ENCODE data around the gene EIF3I. TPM values are rescaled to one million over a fixed set of nuclear protein-coding genes. Genes with fewer than 3 reads are reported as not detected.

The EIF3I gene
- total RNA-seq, 2 donors from 2014 or later: 142 to 264 TPM

GRCh38 chr1:32239790-32240139 lies 17.6 kb downstream of the EIF3I start:
- intact Hi-C loops (cut with DNase I): loop anchor here (10.0 kb wide), 1 partner anchor 95 kb away; the partner anchor contains the start of gene MARCKSL1
- H3K4me1 ChIP-seq: no peaks in the 10 kb centered on the region
- H3K36me3 ChIP-seq: no peaks in the 10 kb centered on the region

GRCh38 chr1:32240140-32240951 lies 18.1 kb downstream of the EIF3I start:
- Histone ChIP-seq H3K36me3 (no peaks in the 10 kb centered on the region), H3K27me3 (no peaks in the 10 kb centered on the region), H3K27ac (peak overlapping the region; percentile 84), H3K9me3 (no peaks in the 10 kb centered on the region), H3K4me3 (peak overlapping the region; percentile 55), H3K9ac (ENCODE audit: low read depth in 2 of 2, low read length in 2 of 2) (peak overlapping the region; percentile 61 to 94), H3K4me1 (no peaks in the 10 kb centered on the region)
- no peak for TF ChIP-seq CTCF (IDR thresholded peaks at IDR 0.05)
- intact Hi-C loops (cut with DNase I): loop anchor here (10.0 kb wide), 1 partner anchor 94 kb away; the partner anchor contains the start of gene MARCKSL1
- DNase-seq: peak; percentile 91

More at GRCh38 chr1:32239790-32240139, 17.6 kb downstream of the EIF3I start:
- Histone ChIP-seq H3K27me3 (no peaks in the 10 kb centered on the region), H3K27ac (peak overlapping the region; percentile 84), H3K4me3 (peak overlapping the region; percentile 55), H3K9ac (ENCODE audit: low read depth in 2 of 2, low read length in 2 of 2) (peak overlapping the region; percentile 47 to 94), H3K9me3 (no peaks in the 10 kb centered on the region)
- TF ChIP-seq CTCF (IDR thresholded peaks at IDR 0.05): no peak
- peak; percentile 26 for DNase-seq

GRCh38 chr1:32241001-32241763 lies 19.0 kb downstream of the EIF3I start:
- H3K36me3 ChIP-seq: no peaks in the 10 kb centered on the region
- peak overlapping the region; percentile 61 to 94 for H3K9ac ChIP-seq (ENCODE audit: low read depth in 2 of 2, low read length in 2 of 2)
- TF ChIP-seq CTCF (IDR thresholded peaks at IDR 0.05): no peak
- no peaks in the 10 kb centered on the region for H3K4me1 ChIP-seq
- H3K9me3 ChIP-seq: no peaks in the 10 kb centered on the region
- DNase-seq: peak; percentile 69
- no peaks in the 10 kb centered on the region for H3K27me3 ChIP-seq
- intact Hi-C loops (cut with DNase I): loop anchor here (10.0 kb wide), 1 partner anchor 94 kb away; the partner anchor contains the start of gene MARCKSL1
- H3K27ac ChIP-seq: peak overlapping the region; percentile 84
- H3K4me3 ChIP-seq: peak overlapping the region; percentile 55

- DNase-seq: peak; percentile 32
- peaks cover 9% of the 10 kb centered on the region for H3K4me1 ChIP-seq
- no peaks in the 10 kb centered on the region for H3K9me3 ChIP-seq
- no peak overlapping the region for H3K27ac ChIP-seq
- no peak for TF ChIP-seq CTCF (IDR thresholded peaks at IDR 0.05)
- no peak overlapping the region for H3K9ac ChIP-seq (ENCODE audit: low read depth in 2 of 2, low read length in 2 of 2)
- H3K36me3 ChIP-seq: no peaks in the 10 kb centered on the region
- intact Hi-C loops (cut with DNase I): loop anchor here (10.0 kb wide), 1 partner anchor 92 kb away; the partner anchor contains the start of gene MARCKSL1
- H3K27me3 ChIP-seq: no peaks in the 10 kb centered on the region
- H3K4me3 ChIP-seq: no peak overlapping the region
Measured at GRCh38 chr1:32242341-32242851, 20.2 kb downstream of the EIF3I start.

- Histone ChIP-seq H3K36me3 (no peaks in the 10 kb centered on the region), H3K27ac (peak within 1 kb of the TSS; percentile 63), H3K9me3 (no peaks in the 10 kb centered on the region), H3K4me3 (no peak within 1 kb of the TSS), H3K4me1 (peaks cover 10% of the 10 kb centered on the region), H3K27me3 (no peaks in the 10 kb centered on the region), H3K9ac (ENCODE audit: low read depth in 2 of 2, low read length in 2 of 2) (no peak within 1 kb of the TSS)
- peak; percentile 61 for DNase-seq
- intact Hi-C loops (cut with DNase I): loop anchor here (10.0 kb wide), 1 partner anchor 88 kb away; the partner anchor contains the start of gene MARCKSL1
- TF ChIP-seq CTCF (IDR thresholded peaks at IDR 0.05): no peak
Measured at GRCh38 chr1:32246888-32247273, 24.7 kb downstream of the EIF3I start, which contains the start of gene FAM167B. Gene FAM167B, plus strand, starts transcription at chr1:32247222. Its CDS starts 200 bp downstream, at chr1:32247422.
